K562 (cell line): ENCODE measurements around the gene CNPY2. TPM values are rescaled to one million over a fixed set of nuclear protein-coding genes. Genes with fewer than 3 reads are reported as not detected.

Source experiments
- CHD2 ChIP-seq: IDR thresholded peaks from 2 replicates; pipeline ENCODE4 v1.6.1; 2011; ENCODE audit warnings: low read depth, low read length
- DMBX1 ChIP-seq: fragments of 250-450 bp; sonication (Bioruptor Pico); IDR thresholded peaks from 2 replicates; pipeline ENCODE4 v1.8.0; 2022; ENCODE audit warnings: inconsistent platforms, mild to moderate bottlenecking, moderate library complexity, borderline replicate concordance
- MAZ ChIP-seq, 2 experiments: fragments of 450-650 bp in 1 of 2; sonication (generic) in 1 of 2; formaldehyde crosslinking; IDR thresholded peaks in 1 of 2; conservative IDR thresholded peaks in 1 of 2; 2 replicates each; pipeline versions ENCODE4 v1.4.0 to v1.5.0; 2020; ENCODE audit warnings: mild to moderate bottlenecking in 1 of 2, missing genetic modification reagents in 1 of 2
- NCOA1 ChIP-seq: fragments of 450-650 bp; IDR thresholded peaks from 2 replicates; pipeline ENCODE4 v1.6.1; 2016; ENCODE audit warnings: low read depth
- POU5F1 ChIP-seq: fragments of 150-350 bp; IDR thresholded peaks from 2 replicates; pipeline ENCODE4 v1.6.1; 2014; ENCODE audit warnings: borderline replicate concordance, low read length, low read depth, mild to moderate bottlenecking; ENCODE audit not compliant: partially characterized antibody
- RB1 ChIP-seq: fragments of 450-650 bp; IDR thresholded peaks from 2 replicates; pipeline ENCODE4 v1.6.1; 2017; ENCODE audit warnings: low read depth, mild to moderate bottlenecking
- ZFP1 ChIP-seq: fragments of 450-650 bp; formaldehyde crosslinking; IDR thresholded peaks from 2 replicates; pipeline ENCODE4 v1.4.0; 2020; ENCODE audit warnings: mild to moderate bottlenecking, mixed read lengths
- ZNF3 ChIP-seq: fragments of 250-450 bp; sonication (Bioruptor Pico); IDR thresholded peaks from 2 replicates; pipeline ENCODE4 v1.5.0; 2021; ENCODE audit warnings: mild to moderate bottlenecking, moderate library complexity
- ZNF311 ChIP-seq: fragments of 250-450 bp; sonication (Bioruptor Pico); IDR thresholded peaks from 2 replicates; pipeline ENCODE4 v1.4.0; 2020; ENCODE audit warnings: mild to moderate bottlenecking, moderate library complexity
- ZNF316 ChIP-seq: fragments of 450-650 bp; IDR thresholded peaks from 2 replicates; pipeline ENCODE4 v1.6.1; 2016
- ZNF75A ChIP-seq: fragments of 450-650 bp; formaldehyde crosslinking; IDR thresholded peaks from 2 replicates; pipeline ENCODE4 v1.4.0; 2020; ENCODE audit warnings: mild to moderate bottlenecking
- polyA plus RNA-seq, 8 experiments: library from polyadenylated mRNA; depleted of rRNA in 4 of 8; stranded (reverse) in 5 of 8; unstranded in 3 of 8; fragments of >200 nt; fragmentation: Nextera tagmentation in 2 of 8; fragmentation: Illumina TruSeq in 1 of 8; extraction: Ambion mirVana in 2 of 8; extraction: Trizol in 1 of 8; gene quantifications; 2 replicates each; pipeline versions ENCODE4 v1.2.1 to v1.2.3, GENCODE V29; 2011 to 2014; ENCODE audit warnings: inconsistent platforms in 1 of 8, missing spikeins in 1 of 8
- total RNA-seq, 7 experiments: library from RNA; depleted of rRNA in 6 of 7; stranded (reverse); fragments of >200 nt in 6 of 7; fragmentation: Illumina TruSeq in 2 of 7; extraction: Trizol in 2 of 7; gene quantifications; 2 replicates each; pipeline versions ENCODE4 v1.2.1 to v1.2.3, GENCODE V29; 2011 to 2021; ENCODE audit warnings: low replicate concordance in 1 of 7
- TF ChIP-seq, protein P1 (sequence below): fragments of 450-650 bp; IDR thresholded peaks from 2 replicates; pipeline ENCODE4 v1.6.1; 2018; ENCODE audit not compliant: partially characterized antibody
- TF ChIP-seq, protein P2 (sequence below): fragments of 200-400 bp; formaldehyde crosslinking; IDR thresholded peaks from 2 replicates; pipeline ENCODE4 v1.6.1; 2017; ENCODE audit warnings: mild to moderate bottlenecking, low read depth, low read length, moderate library complexity
- TF ChIP-seq, protein P3 (sequence below): fragments of 450-650 bp; IDR thresholded peaks from 2 replicates; pipeline ENCODE4 v1.6.1; 2016; ENCODE audit warnings: low read depth

Gene CNPY2
- total and polyA plus RNA-seq, 9 of the 15 experiments (the other 6 are each of a cell fraction or from before 2014, with no cell fraction given) = 33.8 to 190 (median 138) TPM

DNA sequence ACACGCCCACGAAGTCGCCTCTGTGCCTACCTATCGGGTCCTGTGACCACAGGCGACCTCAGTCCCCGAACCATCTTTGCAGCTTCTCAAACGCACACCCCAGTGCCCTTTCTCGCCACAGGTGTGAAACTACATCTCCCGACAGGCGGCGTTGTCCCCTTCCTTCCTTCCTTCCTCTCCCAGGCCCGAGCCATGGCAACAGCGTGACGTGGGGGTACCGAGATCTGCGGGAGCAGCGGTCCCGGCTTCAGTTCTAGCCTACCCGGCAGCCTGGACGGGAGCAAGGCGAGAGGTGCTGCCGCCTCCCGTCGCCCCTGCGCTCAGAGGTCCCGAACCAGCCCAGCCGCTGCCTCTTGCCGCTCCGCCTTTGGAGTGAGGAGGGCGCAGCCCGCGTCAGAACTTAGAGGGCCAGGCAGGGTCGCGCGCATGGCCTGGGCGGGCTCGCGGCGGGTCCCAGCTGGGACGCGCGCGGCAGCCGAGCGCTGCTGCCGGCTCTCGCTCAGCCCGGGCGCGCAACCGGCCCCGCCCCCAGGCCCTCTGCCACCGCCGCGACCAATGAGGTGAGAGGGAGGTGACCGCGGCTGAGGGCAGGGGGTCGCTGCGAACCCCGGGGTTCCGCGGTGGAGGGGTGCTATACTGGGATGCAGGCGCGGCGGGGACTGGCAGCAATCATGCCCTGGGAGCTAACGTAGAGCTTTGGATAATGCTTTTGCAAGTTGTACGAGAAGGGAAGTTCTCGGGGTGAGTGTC lies 48.9 kb downstream of the CNPY2 start, which contains the start of gene COQ10A (continued):
- TF ChIP-seq, protein P1, sequence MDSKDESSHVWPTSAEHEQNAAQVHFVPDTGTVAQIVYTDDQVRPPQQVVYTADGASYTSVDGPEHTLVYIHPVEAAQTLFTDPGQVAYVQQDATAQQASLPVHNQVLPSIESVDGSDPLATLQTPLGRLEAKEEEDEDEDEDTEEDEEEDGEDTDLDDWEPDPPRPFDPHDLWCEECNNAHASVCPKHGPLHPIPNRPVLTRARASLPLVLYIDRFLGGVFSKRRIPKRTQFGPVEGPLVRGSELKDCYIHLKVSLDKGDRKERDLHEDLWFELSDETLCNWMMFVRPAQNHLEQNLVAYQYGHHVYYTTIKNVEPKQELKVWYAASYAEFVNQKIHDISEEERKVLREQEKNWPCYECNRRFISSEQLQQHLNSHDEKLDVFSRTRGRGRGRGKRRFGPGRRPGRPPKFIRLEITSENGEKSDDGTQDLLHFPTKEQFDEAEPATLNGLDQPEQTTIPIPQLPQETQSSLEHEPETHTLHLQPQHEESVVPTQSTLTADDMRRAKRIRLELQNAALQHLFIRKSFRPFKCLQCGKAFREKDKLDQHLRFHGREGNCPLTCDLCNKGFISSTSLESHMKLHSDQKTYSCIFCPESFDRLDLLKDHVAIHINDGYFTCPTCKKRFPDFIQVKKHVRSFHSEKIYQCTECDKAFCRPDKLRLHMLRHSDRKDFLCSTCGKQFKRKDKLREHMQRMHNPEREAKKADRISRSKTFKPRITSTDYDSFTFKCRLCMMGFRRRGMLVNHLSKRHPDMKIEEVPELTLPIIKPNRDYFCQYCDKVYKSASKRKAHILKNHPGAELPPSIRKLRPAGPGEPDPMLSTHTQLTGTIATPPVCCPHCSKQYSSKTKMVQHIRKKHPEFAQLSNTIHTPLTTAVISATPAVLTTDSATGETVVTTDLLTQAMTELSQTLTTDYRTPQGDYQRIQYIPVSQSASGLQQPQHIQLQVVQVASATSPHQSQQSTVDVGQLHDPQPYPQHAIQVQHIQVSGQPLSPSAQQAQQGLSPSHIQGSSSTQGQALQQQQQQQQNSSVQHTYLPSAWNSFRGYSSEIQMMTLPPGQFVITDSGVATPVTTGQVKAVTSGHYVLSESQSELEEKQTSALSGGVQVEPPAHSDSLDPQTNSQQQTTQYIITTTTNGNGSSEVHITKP = peak; percentile 68
- TF ChIP-seq RB1 (peak; percentile 87), NCOA1 (no peak), ZFP1 (CRISPR knock-in tag) (no peak), ZNF311 (CRISPR knock-in tag) (no peak), ZNF316 (no peak; the same call in 1 of the 2 replicates), DMBX1 (CRISPR knock-in tag) (no peak), POU5F1 (no peak), MAZ (CRISPR knock-in tag; conservative IDR thresholded peaks at IDR 0.05 in 1 of 2, IDR thresholded peaks at IDR 0.05 in 1 of 2) (peak in 1 of 2 experiments; percentile 84; a peak in 3 of 4 replicates), CHD2 (no peak), ZNF75A (CRISPR knock-in tag) (no peak), ZNF3 (CRISPR knock-in tag) (no peak)
- TF ChIP-seq, protein P2, sequence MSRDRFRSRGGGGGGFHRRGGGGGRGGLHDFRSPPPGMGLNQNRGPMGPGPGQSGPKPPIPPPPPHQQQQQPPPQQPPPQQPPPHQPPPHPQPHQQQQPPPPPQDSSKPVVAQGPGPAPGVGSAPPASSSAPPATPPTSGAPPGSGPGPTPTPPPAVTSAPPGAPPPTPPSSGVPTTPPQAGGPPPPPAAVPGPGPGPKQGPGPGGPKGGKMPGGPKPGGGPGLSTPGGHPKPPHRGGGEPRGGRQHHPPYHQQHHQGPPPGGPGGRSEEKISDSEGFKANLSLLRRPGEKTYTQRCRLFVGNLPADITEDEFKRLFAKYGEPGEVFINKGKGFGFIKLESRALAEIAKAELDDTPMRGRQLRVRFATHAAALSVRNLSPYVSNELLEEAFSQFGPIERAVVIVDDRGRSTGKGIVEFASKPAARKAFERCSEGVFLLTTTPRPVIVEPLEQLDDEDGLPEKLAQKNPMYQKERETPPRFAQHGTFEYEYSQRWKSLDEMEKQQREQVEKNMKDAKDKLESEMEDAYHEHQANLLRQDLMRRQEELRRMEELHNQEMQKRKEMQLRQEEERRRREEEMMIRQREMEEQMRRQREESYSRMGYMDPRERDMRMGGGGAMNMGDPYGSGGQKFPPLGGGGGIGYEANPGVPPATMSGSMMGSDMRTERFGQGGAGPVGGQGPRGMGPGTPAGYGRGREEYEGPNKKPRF = no peak
- TF ChIP-seq, protein P3, sequence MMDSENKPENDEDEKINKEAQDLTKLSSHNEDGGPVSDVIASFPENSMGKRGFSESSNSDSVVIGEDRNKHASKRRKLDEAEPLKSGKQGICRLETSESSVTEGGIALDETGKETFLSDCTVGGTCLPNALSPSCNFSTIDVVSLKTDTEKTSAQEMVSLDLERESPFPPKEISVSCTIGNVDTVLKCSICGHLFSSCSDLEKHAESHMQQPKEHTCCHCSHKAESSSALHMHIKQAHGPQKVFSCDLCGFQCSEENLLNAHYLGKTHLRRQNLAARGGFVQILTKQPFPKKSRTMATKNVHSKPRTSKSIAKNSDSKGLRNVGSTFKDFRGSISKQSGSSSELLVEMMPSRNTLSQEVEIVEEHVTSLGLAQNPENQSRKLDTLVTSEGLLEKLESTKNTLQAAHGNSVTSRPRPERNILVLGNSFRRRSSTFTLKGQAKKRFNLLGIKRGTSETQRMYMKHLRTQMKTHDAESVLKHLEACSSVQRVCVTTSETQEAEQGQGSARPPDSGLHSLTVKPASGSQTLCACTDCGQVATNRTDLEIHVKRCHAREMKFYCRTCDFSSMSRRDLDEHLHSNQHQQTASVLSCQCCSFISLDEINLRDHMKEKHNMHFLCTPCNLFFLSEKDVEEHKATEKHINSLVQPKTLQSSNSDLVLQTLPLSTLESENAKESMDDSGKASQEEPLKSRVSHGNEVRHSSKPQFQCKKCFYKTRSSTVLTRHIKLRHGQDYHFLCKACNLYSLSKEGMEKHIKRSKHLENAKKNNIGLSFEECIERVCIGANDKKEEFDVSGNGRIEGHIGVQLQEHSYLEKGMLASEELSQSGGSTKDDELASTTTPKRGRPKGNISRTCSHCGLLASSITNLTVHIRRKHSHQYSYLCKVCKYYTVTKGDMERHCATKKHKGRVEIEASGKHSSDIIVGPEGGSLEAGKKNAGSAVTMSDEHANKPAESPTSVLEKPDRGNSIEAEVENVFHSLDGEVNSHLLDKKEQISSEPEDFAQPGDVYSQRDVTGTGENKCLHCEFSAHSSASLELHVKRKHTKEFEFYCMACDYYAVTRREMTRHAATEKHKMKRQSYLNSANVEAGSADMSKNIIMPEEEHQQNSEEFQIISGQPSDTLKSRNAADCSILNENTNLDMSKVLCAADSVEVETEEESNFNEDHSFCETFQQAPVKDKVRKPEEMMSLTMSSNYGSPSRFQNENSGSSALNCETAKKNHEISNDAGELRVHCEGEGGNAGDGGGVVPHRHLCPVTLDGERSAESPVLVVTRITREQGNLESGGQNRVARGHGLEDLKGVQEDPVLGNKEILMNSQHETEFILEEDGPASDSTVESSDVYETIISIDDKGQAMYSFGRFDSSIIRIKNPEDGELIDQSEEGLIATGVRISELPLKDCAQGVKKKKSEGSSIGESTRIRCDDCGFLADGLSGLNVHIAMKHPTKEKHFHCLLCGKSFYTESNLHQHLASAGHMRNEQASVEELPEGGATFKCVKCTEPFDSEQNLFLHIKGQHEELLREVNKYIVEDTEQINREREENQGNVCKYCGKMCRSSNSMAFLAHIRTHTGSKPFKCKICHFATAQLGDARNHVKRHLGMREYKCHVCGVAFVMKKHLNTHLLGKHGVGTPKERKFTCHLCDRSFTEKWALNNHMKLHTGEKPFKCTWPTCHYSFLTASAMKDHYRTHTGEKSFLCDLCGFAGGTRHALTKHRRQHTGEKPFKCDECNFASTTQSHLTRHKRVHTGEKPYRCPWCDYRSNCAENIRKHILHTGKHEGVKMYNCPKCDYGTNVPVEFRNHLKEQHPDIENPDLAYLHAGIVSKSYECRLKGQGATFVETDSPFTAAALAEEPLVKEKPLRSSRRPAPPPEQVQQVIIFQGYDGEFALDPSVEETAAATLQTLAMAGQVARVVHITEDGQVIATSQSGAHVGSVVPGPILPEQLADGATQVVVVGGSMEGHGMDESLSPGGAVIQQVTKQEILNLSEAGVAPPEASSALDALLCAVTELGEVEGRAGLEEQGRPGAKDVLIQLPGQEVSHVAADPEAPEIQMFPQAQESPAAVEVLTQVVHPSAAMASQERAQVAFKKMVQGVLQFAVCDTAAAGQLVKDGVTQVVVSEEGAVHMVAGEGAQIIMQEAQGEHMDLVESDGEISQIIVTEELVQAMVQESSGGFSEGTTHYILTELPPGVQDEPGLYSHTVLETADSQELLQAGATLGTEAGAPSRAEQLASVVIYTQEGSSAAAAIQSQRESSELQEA = no peak
